MM.1S (cell line): Measurements from ENCODE around the gene KYAT1.

Source experiments
- DNase-seq: peaks from one replicate; pipeline ENCODE4 v3.0.0-alpha.2; 2015
- H2AFZ ChIP-seq: fragments of 300-600 bp; sonication (generic); 2 replicates; pipeline ENCODE4 v1.6.0; 2016; ENCODE audit warnings: antibody characterized with exemption, low read length
- H3F3A ChIP-seq: fragments of 300-600 bp; sonication (generic); 2 replicates; pipeline ENCODE4 v1.6.1; 2016; ENCODE audit warnings: mild to moderate bottlenecking, antibody characterized with exemption, low read length, moderate library complexity, mixed read lengths; ENCODE audit not compliant: insufficient read depth
- H3K27ac ChIP-seq: fragments of 300-600 bp; sonication (generic); 2 replicates; pipeline ENCODE4 v1.5.1; 2016; ENCODE audit warnings: mild to moderate bottlenecking, low read length
- H3K27me3 ChIP-seq: fragments of 300-600 bp; sonication (generic); replicated peaks from 2 replicates; pipeline ENCODE4 v1.6.0; 2016; ENCODE audit warnings: low read length; ENCODE audit not compliant: insufficient read depth
- H3K36me3 ChIP-seq: fragments of 300-600 bp; sonication (generic); replicated peaks from 2 replicates; pipeline ENCODE4 v1.6.1; 2016; ENCODE audit warnings: mild to moderate bottlenecking, low read length, mixed read lengths; ENCODE audit not compliant: insufficient read depth
- H3K4me1 ChIP-seq: fragments of 300-600 bp; sonication (generic); 2 replicates; pipeline ENCODE4 v1.6.1; 2016; ENCODE audit warnings: low read length, mixed read lengths
- H3K4me2 ChIP-seq: fragments of 300-600 bp; sonication (generic); 2 replicates; pipeline ENCODE4 v1.6.0; 2016; ENCODE audit warnings: low read depth, low read length
- H3K4me3 ChIP-seq: fragments of 300-600 bp; sonication (generic); 2 replicates; pipeline ENCODE4 v1.5.1; 2016; ENCODE audit warnings: low read length, mixed read lengths
- H3K79me2 ChIP-seq: fragments of 300-600 bp; sonication (generic); 2 replicates; pipeline ENCODE4 v1.6.1; 2016; ENCODE audit warnings: mixed run types, low read length, mixed read lengths
- H3K9ac ChIP-seq: fragments of 300-600 bp; sonication (generic); 2 replicates; pipeline ENCODE4 v1.6.1; 2016; ENCODE audit warnings: low read length, mixed read lengths
- H3K9me2 ChIP-seq: fragments of 300-600 bp; sonication (generic); replicated peaks from 2 replicates; pipeline ENCODE4 v1.6.1; 2016; ENCODE audit warnings: mild to moderate bottlenecking, low read length, mixed read lengths; ENCODE audit not compliant: insufficient read depth
- H3K9me3 ChIP-seq: fragments of 300-600 bp; sonication (generic); replicated peaks from 2 replicates; pipeline ENCODE4 v1.6.1; 2016; ENCODE audit warnings: mild to moderate bottlenecking, low read length, mixed read lengths; ENCODE audit not compliant: insufficient read depth
- H4K20me1 ChIP-seq: fragments of 300-600 bp; sonication (generic); 2 replicates; pipeline ENCODE4 v1.6.1; 2016; ENCODE audit warnings: mild to moderate bottlenecking, low read length, moderate library complexity, mixed read lengths; ENCODE audit not compliant: insufficient read depth
- EZH2 ChIP-seq: fragments of 300-600 bp; sonication (generic); optimal IDR thresholded peaks from 2 replicates; pipeline ENCODE3; 2017; ENCODE audit warnings: low read depth, mild to moderate bottlenecking, antibody characterized with exemption, low read length, mixed read lengths
- EZH2phosphoT487 ChIP-seq: fragments of 300-600 bp; sonication (generic); IDR thresholded peaks from 2 replicates; pipeline ENCODE4 v1.6.1; 2018; ENCODE audit warnings: antibody characterized with exemption, low read length
- TF ChIP-seq, protein P1 (sequence below): fragments of 300-600 bp; sonication (generic); IDR thresholded peaks from 2 replicates; pipeline ENCODE4 v1.5.1; 2016; ENCODE audit warnings: antibody characterized with exemption, low read length, mixed read lengths

The KYAT1 gene

DNA sequence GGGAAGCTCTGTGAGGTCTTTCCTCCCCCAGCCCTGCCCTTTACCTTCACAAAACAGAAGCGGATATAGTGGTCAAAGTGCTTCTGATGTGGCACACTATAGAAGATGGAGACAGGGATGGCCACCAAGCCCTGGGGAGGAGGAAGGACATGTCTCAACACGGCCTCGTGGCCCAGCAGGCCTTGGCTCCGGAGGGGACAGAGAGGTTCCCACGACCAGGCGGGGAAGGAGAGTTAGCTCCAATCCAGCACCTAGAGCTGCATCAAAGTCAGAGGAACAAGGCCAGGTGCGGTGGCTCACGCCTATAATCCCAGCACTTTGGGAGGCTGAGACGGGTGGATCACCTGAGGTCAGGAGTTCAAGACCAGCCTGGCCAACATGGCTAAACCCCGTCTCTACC, 48.1 kb downstream of the KYAT1 start:
- TF ChIP-seq EZH2 (no peak), EZH2phosphoT487 (no peak)
- TF ChIP-seq, protein P1, sequence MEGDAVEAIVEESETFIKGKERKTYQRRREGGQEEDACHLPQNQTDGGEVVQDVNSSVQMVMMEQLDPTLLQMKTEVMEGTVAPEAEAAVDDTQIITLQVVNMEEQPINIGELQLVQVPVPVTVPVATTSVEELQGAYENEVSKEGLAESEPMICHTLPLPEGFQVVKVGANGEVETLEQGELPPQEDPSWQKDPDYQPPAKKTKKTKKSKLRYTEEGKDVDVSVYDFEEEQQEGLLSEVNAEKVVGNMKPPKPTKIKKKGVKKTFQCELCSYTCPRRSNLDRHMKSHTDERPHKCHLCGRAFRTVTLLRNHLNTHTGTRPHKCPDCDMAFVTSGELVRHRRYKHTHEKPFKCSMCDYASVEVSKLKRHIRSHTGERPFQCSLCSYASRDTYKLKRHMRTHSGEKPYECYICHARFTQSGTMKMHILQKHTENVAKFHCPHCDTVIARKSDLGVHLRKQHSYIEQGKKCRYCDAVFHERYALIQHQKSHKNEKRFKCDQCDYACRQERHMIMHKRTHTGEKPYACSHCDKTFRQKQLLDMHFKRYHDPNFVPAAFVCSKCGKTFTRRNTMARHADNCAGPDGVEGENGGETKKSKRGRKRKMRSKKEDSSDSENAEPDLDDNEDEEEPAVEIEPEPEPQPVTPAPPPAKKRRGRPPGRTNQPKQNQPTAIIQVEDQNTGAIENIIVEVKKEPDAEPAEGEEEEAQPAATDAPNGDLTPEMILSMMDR = no peak
- Histone ChIP-seq H3K36me3 (no peaks in the 10 kb centered on the region), H3F3A (peaks cover 6% of the 10 kb centered on the region; the same call in 1 of the 2 replicates), H2AFZ (no peak overlapping the region), H3K9me2 (no peaks in the 10 kb centered on the region), H3K27me3 (no peaks in the 10 kb centered on the region), H3K79me2 (peaks cover 8% of the 10 kb centered on the region), H3K4me2 (no peak overlapping the region), H4K20me1 (no peaks in the 10 kb centered on the region), H3K27ac (no peak overlapping the region), H3K4me3 (no peak overlapping the region), H3K9ac (no peak overlapping the region), H3K4me1 (0 out of 2 replicates have a peak, but pooled peaks cover 4% of the 10 kb centered on the region), H3K9me3 (no peaks in the 10 kb centered on the region)
- no peak for DNase-seq

DNA sequence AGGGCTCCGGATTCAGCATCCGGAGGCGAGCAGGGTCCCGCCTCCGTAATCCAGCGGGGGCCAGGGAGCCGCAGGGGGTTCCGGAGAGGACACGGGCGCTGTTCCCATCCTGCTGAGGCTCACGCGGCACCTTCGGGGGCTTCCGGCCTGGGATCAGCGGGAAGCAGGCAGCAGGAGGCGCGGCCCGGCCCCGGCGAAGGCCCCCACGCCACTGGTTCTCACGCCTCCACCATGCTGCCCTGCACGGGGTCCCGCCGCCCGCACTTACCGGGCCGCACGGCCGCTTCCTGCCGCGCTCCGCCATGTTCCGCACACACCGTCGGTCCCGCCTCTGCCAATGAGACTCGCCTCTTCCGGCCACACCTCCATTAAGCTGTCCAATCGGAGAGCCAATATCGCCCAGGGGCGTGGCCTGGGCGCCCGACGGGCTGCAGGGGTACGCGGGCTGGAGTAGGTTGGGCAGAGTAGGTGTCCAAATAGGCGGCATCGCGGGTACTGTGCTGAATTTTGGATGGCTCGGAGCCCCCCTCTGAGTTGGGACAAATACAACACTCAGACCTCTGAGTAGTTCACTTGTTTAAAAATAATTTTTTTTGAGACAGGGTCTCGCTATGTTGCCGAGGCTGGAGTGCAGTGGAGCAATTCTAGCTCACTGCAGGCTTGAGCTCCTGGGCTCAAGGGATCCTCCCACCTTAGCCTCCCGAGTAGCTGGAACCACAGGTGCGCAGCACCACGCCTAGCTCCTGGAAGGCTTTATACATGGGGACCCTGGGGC, 52.1 kb downstream of the KYAT1 start, which contains the start of gene SPOUT1:
Gene SPOUT1, minus strand, starts transcription at position 318 of the 775 bp plus-strand sequence. Its CDS starts 14 bp downstream, at position 304.
- Histone ChIP-seq H3K4me2 (peak within 1 kb of the TSS; percentile 96), H3K36me3 (no peaks in the 10 kb centered on the region; the same call in 1 of the 2 replicates), H3F3A (peaks cover 6% of the 10 kb centered on the region; the same call in 1 of the 2 replicates), H3K27me3 (no peaks in the 10 kb centered on the region), H2AFZ (peak within 1 kb of the TSS; percentile 85), H3K9me3 (no peaks in the 10 kb centered on the region), H3K9me2 (no peaks in the 10 kb centered on the region), H3K9ac (peak within 1 kb of the TSS; percentile 89), H3K4me1 (0 out of 2 replicates have a peak, but pooled peaks cover 4% of the 10 kb centered on the region), H4K20me1 (no peaks in the 10 kb centered on the region), H3K27ac (peak within 1 kb of the TSS; percentile 20; the same call in 1 of the 2 replicates), H3K79me2 (peaks cover 24% of the 10 kb centered on the region), H3K4me3 (peak within 1 kb of the TSS; percentile 92)
- TF ChIP-seq, protein P1 = no peak
- TF ChIP-seq EZH2 = no peak
- DNase-seq = peak; percentile 94

DNA sequence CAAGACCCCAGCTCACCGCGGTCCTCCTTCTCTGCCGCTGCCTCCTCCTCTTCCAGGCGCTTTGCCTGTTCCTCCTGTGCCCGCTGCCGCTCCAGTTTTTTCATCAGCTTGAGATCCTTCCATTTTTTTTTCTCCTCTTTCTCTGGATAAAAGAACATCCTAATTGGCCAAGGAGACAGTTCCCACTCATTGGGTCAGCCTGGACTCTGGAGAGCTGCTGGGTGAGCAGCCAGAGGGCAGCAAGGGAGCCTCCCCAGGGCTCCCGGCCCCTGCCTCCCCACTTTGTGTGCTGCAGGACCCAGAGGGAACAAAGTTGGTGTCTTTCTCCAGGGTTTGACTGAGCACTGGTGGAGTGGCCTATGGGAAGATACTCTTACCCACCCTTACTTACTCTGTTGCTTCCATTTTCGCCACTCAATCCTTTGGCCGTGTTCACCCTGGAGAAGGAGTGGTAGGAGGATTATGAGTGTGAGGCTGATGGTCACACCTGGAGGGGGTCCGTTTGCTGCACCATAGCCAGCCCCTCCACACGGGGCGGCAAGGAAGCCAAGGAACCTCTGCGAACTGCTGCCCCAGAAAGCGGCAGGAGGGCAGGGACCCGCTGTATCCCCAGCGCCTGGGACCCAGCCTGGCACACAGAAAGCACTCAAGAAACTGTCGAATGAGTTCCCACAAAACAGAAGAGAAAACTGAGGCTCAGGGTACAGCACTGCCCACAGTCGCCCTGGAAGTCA, 52.9 kb downstream of the KYAT1 start:
- no peak for TF ChIP-seq EZH2
- TF ChIP-seq, protein P1 = no peak
- no peak for TF ChIP-seq EZH2phosphoT487
- peak overlapping the region; percentile 92 for H3K4me3 ChIP-seq
- H3K27ac ChIP-seq = peak overlapping the region; percentile 20; the same call in 1 of the 2 replicates
- no peaks in the 10 kb centered on the region for H3K27me3 ChIP-seq
- H3K36me3 ChIP-seq = no peaks in the 10 kb centered on the region; the same call in 1 of the 2 replicates
- H3K4me2 ChIP-seq = peak overlapping the region; percentile 96
- peak overlapping the region; percentile 85 for H2AFZ ChIP-seq
- 0 out of 2 replicates have a peak, but pooled peaks cover 4% of the 10 kb centered on the region for H3K4me1 ChIP-seq
- no peaks in the 10 kb centered on the region for H3K9me2 ChIP-seq
- peaks cover 6% of the 10 kb centered on the region; the same call in 1 of the 2 replicates for H3F3A ChIP-seq
- no peaks in the 10 kb centered on the region for H3K9me3 ChIP-seq
- peak overlapping the region; percentile 89 for H3K9ac ChIP-seq
- no peak for DNase-seq
- H3K79me2 ChIP-seq = peaks cover 24% of the 10 kb centered on the region
- H4K20me1 ChIP-seq = no peaks in the 10 kb centered on the region
